ENCODE measurements around the gene FCHSD2.

The FCHSD2 gene

DNA sequence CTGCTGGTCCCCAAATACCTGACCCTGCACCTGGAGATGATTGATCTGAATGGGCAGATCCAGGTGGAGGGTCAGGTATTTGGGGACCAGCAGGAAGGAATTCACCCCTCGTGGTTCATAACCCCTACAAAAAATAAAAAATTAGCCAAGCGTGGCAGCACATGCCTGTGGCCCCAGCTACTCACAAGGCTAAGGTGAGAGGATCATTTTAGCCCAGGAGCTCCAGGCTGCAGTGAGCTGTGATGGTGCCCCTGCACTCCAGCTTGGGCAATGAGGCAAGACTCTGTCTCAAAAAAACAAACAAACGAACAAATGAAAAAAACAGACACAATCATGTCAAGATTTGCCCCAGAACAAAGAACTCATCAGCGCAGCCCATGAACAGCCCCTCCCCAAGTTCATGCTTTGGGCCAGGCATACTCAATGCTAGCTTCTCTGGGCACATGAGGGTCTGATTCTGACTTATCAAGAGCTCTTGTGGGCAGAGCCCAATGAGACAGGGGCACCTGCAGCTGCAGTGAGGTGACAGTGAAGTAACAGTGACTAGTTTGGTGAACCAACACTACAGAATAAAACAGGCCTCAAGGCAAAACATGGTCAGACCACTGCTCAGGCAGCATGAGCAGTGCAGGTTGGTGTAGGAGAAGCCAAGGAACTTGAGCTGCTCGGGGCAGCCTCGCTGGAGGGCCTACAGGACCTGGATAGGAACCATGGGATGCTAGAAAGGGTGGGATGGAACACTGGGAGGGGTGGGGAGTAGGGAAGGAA, 10.2 kb upstream of the FCHSD2 start:
- peak overlapping the region; percentile 83 to 89 for H3K27ac Mint-ChIP-seq
- H3K36me3 Mint-ChIP-seq (ENCODE audit: insufficient read depth): peaks cover 3% of the 10 kb centered on the region
- no peak for ATAC-seq (replicated peaks)
- no peaks in the 10 kb centered on the region for H3K27me3 Mint-ChIP-seq
- peaks cover 32 to 42% of the 10 kb centered on the region in 2 donors for H3K4me1 Mint-ChIP-seq (ENCODE audit: low read depth in 2 of 2)
- no peaks in the 10 kb centered on the region for H3K9me3 Mint-ChIP-seq
- DNase-seq: no peak
- H3K4me3 Mint-ChIP-seq: peak overlapping the region in 1 of 2 donors; percentile 67

DNA sequence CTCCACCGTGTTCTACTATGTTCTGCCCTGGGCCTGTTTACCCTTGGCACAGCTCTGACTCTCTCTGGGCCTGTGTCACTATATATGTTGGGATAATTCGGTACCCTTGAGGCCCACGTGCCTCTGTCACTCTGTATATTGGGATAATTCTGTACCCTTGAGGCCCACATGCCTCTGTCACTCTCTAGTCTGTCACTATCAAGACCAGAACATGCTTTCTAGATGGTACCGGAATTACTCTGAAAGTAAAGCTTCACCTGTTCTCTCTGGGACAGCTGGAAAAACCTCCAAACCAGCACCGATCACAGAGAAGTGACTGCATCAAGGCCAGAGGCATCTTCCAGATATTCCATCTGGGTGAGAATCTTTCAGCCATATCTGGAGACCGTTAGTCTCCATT, 9.3 kb upstream of the FCHSD2 start:
- no peaks in the 10 kb centered on the region for H3K9me3 Mint-ChIP-seq
- H3K36me3 Mint-ChIP-seq (ENCODE audit: insufficient read depth): peaks cover 5% of the 10 kb centered on the region
- no peak overlapping the region for H3K4me3 Mint-ChIP-seq
- H3K27ac Mint-ChIP-seq: peak overlapping the region in 1 of 2 donors; percentile 7
- ATAC-seq (replicated peaks): no peak
- no peaks in the 10 kb centered on the region for H3K27me3 Mint-ChIP-seq
- H3K4me1 Mint-ChIP-seq (ENCODE audit: low read depth in 2 of 2): peaks cover 40 to 43% of the 10 kb centered on the region in 2 donors
- no peak for DNase-seq

DNA sequence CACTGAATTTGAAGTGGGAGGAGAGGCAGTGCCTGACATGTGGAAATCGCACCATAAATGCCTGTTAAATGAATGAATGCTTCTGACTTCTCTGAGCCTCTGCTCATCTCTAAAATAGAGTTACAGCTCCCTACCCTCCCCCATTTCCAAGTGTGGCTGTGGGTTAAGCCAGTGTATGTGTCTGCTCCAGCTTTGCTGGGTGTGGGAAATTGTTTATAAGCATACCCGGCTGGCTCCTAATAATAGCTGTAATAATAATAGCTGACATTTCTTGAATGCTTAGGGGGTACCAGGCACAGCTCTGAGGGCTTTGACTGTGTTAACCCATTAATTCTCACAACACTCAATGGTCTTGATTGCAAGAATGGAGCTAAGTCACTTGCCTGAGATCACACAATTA, 7.0 kb upstream of the FCHSD2 start:
- Mint-ChIP-seq H3K27me3 (no peaks in the 10 kb centered on the region), H3K4me3 (no peak overlapping the region), H3K27ac (no peak overlapping the region), H3K4me1 (ENCODE audit: low read depth in 2 of 2) (peaks cover 30% of the 10 kb centered on the region in 2 donors), H3K36me3 (ENCODE audit: insufficient read depth) (peaks cover 5% of the 10 kb centered on the region), H3K9me3 (no peaks in the 10 kb centered on the region)
- ATAC-seq (replicated peaks) (no peak), DNase-seq (no peak)

DNA sequence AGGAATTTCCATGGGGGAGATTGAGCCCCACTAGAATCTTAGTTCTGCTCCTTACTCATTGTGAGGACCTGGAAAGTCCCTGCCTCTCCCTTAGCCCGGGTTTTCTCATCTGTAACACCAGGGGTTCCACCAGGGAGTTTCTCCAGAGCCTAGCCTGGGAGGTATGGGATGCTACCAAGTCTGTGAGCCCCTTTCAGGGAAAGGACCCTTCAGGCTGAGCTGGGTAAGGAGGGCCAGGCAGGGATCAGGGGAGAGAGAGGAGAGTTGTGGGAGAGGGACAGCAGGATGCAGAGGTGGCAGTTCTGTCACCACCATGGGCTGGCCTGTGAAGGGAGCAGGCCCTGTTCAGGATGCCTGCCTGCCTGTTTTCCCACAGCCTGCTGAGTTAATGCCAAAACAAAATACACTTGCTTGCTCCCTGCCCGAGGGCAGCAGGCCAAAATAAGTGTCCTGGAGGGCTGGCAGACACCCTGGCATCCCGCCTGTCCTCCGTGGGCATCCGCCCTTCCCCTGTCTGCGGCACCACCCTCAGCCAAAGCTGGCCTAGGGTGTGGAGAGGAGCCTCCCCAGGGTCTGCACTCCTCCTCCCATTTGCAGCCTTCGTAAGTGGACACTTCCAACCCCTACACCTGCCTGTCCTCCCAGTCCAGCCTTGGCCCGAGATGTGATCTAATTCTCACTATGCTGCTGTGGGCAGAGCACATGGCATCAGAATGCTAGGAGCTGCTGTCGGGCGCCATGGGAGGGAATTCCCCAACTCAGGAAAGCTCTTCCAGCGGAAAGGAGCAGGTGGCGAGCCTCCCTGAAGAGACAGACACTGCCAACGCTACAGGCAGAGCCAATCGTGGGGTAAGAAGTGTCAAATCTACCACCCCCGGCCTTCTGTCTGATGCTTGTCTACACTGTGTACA, 5.9 kb upstream of the FCHSD2 start:
- peaks cover 24 to 26% of the 10 kb centered on the region in 2 donors for H3K4me1 Mint-ChIP-seq (ENCODE audit: low read depth in 2 of 2)
- no peaks in the 10 kb centered on the region for H3K9me3 Mint-ChIP-seq
- DNase-seq (no peak), ATAC-seq (replicated peaks) (no peak)
- H3K27me3 Mint-ChIP-seq: no peaks in the 10 kb centered on the region
- no peak overlapping the region for H3K27ac Mint-ChIP-seq
- no peak overlapping the region for H3K4me3 Mint-ChIP-seq
- H3K36me3 Mint-ChIP-seq (ENCODE audit: insufficient read depth): peaks cover 11% of the 10 kb centered on the region

DNA sequence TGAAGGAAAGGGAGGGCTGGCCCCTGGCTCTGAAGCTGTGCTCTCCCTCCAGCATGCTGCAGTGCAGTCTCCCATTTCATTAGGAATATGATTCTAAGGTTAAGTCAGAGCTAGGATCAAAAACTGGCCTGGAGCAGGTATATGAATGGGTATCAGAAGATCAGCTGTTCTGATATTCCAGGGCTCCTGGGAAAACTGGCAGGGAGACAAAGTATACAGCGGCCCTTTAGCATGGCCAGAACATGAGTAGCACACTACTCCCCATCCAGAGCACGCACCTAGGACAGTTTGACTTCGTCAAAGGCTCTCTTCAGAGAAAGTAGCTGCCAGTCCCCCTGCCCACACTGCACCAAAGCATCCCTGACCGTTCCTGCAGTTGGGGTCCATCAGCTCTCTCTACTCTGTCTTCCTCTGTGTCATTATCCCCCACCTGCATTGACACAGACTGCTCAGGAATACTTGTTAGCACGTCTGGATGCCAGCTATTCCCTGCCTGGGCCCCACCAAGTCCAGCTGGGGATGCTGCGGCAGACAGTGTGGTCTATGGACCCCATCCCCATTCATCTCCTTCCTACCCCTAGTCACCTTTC, 4.0 kb upstream of the FCHSD2 start:
- ATAC-seq (replicated peaks): no peak
- no peak for DNase-seq
- Mint-ChIP-seq H3K4me1 (ENCODE audit: low read depth in 2 of 2) (peaks cover 20 to 22% of the 10 kb centered on the region in 2 donors), H3K9me3 (no peaks in the 10 kb centered on the region), H3K36me3 (ENCODE audit: insufficient read depth) (peaks cover 30% of the 10 kb centered on the region), H3K27ac (peak overlapping the region; percentile 46 to 76), H3K27me3 (no peaks in the 10 kb centered on the region), H3K4me3 (no peak overlapping the region)

DNA sequence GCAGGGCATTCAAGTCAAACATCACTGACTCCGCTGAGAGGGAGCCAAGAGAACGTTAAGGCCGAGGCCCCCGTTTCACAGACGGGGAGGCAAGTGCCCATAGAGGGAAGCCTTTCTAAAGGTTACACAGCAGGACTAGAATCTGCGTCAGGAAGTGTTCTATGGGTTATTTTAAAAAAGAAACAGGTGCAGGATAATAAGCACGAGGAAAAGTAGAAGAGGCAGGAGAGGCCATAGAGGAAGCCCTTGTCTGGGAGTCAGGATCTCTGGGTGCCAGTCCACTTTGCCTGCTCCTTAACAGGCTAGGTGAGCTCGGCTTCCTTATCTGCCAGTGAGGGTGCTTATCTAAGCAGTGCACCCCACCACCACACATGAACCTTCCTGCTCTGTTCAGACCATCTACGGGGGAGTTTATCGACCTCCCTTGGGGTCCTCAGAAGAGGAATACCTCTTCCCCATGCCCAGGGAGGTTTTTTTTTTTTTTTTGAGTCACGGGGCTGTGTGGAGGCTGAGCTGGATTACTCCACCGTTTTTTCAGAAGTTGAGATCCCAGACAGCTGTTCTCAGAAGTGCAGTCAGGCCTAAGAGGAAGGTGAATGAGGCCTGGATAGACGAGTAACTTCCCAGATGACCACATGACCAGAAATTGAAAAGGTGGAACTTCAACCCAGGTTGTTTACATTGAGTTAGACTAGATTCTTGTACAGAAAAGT, 1.2 kb upstream of the FCHSD2 start:
- DNase-seq: peak in 1 of 3 experiments; percentile 58
- no peak for ATAC-seq (replicated peaks)
- Mint-ChIP-seq H3K36me3 (ENCODE audit: insufficient read depth) (peaks cover 37% of the 10 kb centered on the region), H3K4me3 (peak overlapping the region; percentile 94 to 96), H3K27ac (peak overlapping the region; percentile 93 to 98), H3K4me1 (ENCODE audit: low read depth in 2 of 2) (peaks cover 23 to 35% of the 10 kb centered on the region in 2 donors), H3K27me3 (no peaks in the 10 kb centered on the region), H3K9me3 (no peaks in the 10 kb centered on the region)

DNA sequence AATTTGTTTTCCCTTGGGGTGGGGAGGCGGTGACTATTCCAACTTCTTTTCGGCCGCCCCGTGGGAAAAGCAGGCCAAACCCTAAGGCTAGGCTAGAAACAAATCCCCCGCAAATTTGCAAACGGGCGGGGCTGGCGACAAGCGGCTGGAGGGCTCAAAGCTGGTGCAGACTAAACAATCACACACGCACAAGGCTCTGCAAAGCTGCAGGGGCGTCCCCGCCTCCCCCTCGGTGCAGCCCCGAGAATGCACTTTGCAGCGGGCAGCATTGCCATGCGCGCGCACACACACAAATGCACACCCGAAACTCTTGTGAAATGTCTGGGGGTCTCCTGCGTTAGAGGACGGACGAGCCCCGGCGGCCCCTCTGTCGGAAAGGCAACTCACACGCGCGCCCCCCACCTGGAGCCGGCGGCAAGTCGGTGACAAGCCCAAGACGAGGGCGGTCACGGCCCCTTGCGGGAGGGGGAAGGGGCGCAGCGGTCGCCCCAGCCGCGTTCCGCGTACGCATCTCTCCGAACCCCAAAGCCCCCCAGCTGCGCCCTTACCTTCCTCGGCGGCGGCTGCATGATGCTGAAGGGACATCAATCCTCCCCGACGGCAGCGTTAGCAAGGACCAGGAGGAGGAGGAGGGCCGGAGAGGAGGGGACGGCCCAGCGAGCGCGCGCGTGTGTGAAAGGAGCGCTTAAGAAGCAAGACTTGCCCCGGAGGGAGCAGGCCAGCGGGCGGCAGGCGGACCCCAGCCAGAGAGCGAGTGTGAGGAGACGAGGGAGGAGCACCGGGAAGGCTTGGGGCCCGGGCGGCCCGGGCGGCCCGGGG, 600 bp downstream of the FCHSD2 start:
- peak overlapping the region; percentile 93 to 98 for H3K27ac Mint-ChIP-seq

DNA sequence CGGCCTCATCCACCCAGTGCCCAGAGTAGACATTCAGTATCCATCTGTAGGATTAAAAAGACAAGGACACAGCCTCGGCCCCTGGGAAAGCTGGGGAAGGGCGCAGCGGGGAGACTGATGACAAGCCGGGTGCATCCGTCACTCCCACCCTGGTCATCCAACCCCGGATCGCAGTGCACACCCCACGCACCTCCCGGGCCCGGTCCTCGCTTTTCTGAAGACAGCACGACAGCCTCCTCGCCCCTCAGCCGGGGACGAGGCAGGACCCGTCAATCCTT, 1.1 kb downstream of the FCHSD2 start:
- peaks cover 32% of the 10 kb centered on the region for H3K36me3 Mint-ChIP-seq (ENCODE audit: insufficient read depth)
- no peaks in the 10 kb centered on the region for H3K27me3 Mint-ChIP-seq
- H3K4me3 Mint-ChIP-seq: peak overlapping the region; percentile 94 to 96
- ATAC-seq (replicated peaks): no peak
- no peak for DNase-seq
- H3K4me1 Mint-ChIP-seq (ENCODE audit: low read depth in 2 of 2): peaks cover 20 to 32% of the 10 kb centered on the region in 2 donors
- H3K27ac Mint-ChIP-seq: peak overlapping the region; percentile 93 to 98
- no peaks in the 10 kb centered on the region for H3K9me3 Mint-ChIP-seq

More for the DNA sequence above, 600 bp downstream of the FCHSD2 start:
- Mint-ChIP-seq H3K36me3 (ENCODE audit: insufficient read depth) (peaks cover 36% of the 10 kb centered on the region), H3K4me3 (peak overlapping the region; percentile 94 to 96), H3K27me3 (no peaks in the 10 kb centered on the region), H3K4me1 (ENCODE audit: low read depth in 2 of 2) (peaks cover 23 to 37% of the 10 kb centered on the region in 2 donors), H3K9me3 (no peaks in the 10 kb centered on the region)
- ATAC-seq (replicated peaks): peak; percentile 37
- DNase-seq: peak; percentile 38 to 54 (median 40)

DNA sequence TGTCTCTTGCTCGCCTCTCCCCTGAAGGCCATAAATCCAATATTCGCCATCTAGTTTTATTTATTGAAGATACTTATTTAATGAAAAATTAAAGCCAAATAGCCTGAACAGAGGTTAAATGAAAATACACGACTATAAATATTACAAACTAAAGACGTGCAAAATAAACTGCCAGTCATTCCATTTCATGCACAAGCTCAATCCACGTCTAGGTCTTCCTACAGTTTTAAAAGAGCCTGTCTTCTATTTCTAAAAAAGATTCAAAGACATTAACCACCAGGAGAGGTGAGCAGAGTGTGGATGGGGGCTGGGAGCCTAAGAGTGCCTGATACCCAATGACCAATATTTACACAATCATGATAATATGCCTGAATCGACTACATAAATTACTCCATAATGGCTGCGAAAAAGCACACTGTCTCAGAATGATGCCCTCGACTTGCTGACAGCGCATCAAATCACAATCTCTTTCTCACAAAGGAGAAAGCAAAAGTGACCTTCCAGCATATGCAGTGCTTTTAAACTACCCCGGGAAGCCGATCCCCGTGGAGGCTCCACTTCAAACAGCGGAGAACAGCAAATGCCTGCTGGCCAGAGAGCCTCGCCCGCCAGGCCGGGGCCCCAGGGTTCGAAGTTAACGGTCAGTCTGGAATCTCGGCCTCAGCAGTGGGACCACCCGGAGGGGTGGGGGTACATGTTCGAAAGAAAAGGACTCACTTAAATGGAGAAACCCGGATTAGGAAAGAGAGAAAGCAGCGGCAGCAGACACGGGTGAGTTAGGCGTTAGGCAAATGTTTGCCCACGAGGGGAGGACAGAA, 1.7 kb downstream of the FCHSD2 start:
- peak overlapping the region; percentile 94 to 96 for H3K4me3 Mint-ChIP-seq
- no peak for ATAC-seq (replicated peaks)
- peaks cover 32% of the 10 kb centered on the region for H3K36me3 Mint-ChIP-seq (ENCODE audit: insufficient read depth)
- peaks cover 20 to 32% of the 10 kb centered on the region in 2 donors for H3K4me1 Mint-ChIP-seq (ENCODE audit: low read depth in 2 of 2)
- no peaks in the 10 kb centered on the region for H3K27me3 Mint-ChIP-seq
- H3K27ac Mint-ChIP-seq: peak overlapping the region; percentile 93 to 98
- DNase-seq: peak in 1 of 3 experiments; percentile 19
- H3K9me3 Mint-ChIP-seq: no peaks in the 10 kb centered on the region

DNA sequence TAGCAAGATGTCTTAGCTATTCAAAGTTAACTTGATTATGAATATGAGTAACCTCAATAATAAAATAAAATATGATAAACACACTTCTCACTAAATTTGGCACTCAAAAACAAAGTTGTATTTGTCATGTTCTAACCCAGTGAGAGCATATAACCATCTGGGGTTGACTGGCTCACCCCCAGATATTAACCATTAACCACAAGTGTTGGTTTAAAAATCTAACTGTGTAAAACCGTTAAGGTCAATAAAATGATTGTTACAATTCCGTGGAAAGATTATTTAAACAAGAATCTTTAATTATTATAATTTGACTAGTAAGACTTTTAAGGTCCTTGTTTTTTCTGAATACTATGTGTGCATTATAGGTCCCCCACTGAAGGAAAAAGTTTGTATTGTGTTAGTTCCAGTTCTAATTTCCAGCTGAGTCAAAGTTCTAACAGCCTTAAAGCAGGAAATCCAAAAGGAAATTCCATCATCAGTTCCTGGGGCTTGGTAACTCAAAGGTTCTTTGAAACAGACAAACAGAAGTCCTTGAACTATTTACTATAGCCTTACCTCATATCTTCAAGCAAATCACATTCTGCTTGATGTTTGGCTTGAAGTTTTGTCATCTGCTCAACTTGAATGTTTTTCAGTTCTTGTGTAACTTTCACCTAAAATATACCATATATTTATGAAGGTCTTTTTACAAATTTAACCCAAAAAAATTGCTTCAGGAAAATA, 2.5 kb downstream of the FCHSD2 start:
- Mint-ChIP-seq H3K36me3 (ENCODE audit: insufficient read depth) (peaks cover 39% of the 10 kb centered on the region), H3K9me3 (no peaks in the 10 kb centered on the region), H3K4me1 (ENCODE audit: low read depth in 2 of 2) (peaks cover 20 to 32% of the 10 kb centered on the region in 2 donors), H3K27ac (peak overlapping the region in 1 of 2 donors; percentile 93), H3K4me3 (peak overlapping the region; percentile 94 to 96), H3K27me3 (no peaks in the 10 kb centered on the region)
- DNase-seq (no peak), ATAC-seq (replicated peaks) (no peak)

DNA sequence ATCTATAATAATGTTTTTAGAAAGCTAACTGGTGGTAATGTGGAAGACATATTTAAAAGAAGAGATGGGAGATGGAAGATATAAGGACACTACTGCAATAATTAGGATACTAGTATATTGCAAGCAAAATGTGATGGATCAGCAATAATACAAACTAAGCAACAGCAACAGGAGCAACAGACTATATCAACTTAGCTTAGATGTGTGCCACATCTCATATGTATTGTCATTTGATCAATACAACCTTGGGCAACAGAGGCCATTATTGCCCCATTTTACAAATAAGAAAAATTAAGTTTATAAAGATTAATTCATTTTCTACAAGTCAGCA, 4.2 kb downstream of the FCHSD2 start:
- H3K4me1 Mint-ChIP-seq (ENCODE audit: low read depth in 2 of 2): peaks cover 14 to 31% of the 10 kb centered on the region in 2 donors
- no peaks in the 10 kb centered on the region for H3K27me3 Mint-ChIP-seq
- no peak for DNase-seq
- no peak overlapping the region for H3K4me3 Mint-ChIP-seq
- H3K36me3 Mint-ChIP-seq (ENCODE audit: insufficient read depth): peaks cover 49% of the 10 kb centered on the region
- ATAC-seq (replicated peaks): no peak
- H3K9me3 Mint-ChIP-seq: no peaks in the 10 kb centered on the region
- H3K27ac Mint-ChIP-seq: peak overlapping the region in 1 of 2 donors; percentile 8

Measured in effector memory CD8-positive, alpha-beta T cell (primary cell).